Measurements from ENCODE around the gene EDN2. TPM values are rescaled to one million over a fixed set of nuclear protein-coding genes. Genes with fewer than 3 reads are reported as not detected.

Gene EDN2
- total RNA-seq, 4 donors from 2014 or later = 1.2 to 13.0 (median 3.9) TPM

- TF ChIP-seq POLR2A (IDR thresholded peaks at IDR 0.05) (no peak), CTCF (IDR thresholded peaks at IDR 0.05) (no peak)
- 46 to 58% methylated on average over 3 of the region's 3 CpGs for WGBS, 2 donors
- H3K4me3 ChIP-seq (ENCODE audit: low read depth, poor library complexity, severe bottlenecking) = no peak overlapping the region
- DNase-seq (ENCODE audit: low spot score in 2 of 2) = no peak
- intact Hi-C loops (cut with DNase I; ENCODE audit: low total_unique reads) = no loop called here
Measured at GRCh38 chr1:41437011-41437355, 47.5 kb downstream of the EDN2 start.

- no peak for DNase-seq (ENCODE audit: low spot score in 2 of 2)
- 71 to 75% methylated on average over 5 of the region's 5 CpGs for WGBS, 2 donors
- intact Hi-C loops (cut with DNase I; ENCODE audit: low total_unique reads) = no loop called here
- H3K4me3 ChIP-seq (ENCODE audit: low read depth, poor library complexity, severe bottlenecking) = no peak overlapping the region
- TF ChIP-seq CTCF (IDR thresholded peaks at IDR 0.05) = no peak
- TF ChIP-seq POLR2A (IDR thresholded peaks at IDR 0.05) = no peak
Measured at GRCh38 chr1:41436281-41437010, 48.0 kb downstream of the EDN2 start.

GRCh38 chr1:41435570-41436178, 48.8 kb downstream of the EDN2 start:
- intact Hi-C loops (cut with DNase I; ENCODE audit: low total_unique reads) = loop anchor here (2.0 kb wide), 1 partner anchor 167 kb away; no protein-coding TSS in a partner anchor
- DNase-seq (ENCODE audit: low spot score in 2 of 2) = no peak
- no peak overlapping the region for H3K4me3 ChIP-seq (ENCODE audit: low read depth, poor library complexity, severe bottlenecking)
- 74 to 75% methylated on average over 15 of the region's 15 CpGs for WGBS, 2 donors
- no peak for TF ChIP-seq CTCF (IDR thresholded peaks at IDR 0.05)
- TF ChIP-seq POLR2A (IDR thresholded peaks at IDR 0.05) = no peak

GRCh38 chr1:41434748-41435449, 49.6 kb downstream of the EDN2 start:
- WGBS, 2 donors = 86% methylated on average over 6 of the region's 6 CpGs
- DNase-seq (ENCODE audit: low spot score in 2 of 2) = no peak
- intact Hi-C loops (cut with DNase I; ENCODE audit: low total_unique reads) = loop anchor here (2.0 kb wide), 1 partner anchor 166 kb away; no protein-coding TSS in a partner anchor
- no peak overlapping the region for H3K4me3 ChIP-seq (ENCODE audit: low read depth, poor library complexity, severe bottlenecking)
- TF ChIP-seq POLR2A (IDR thresholded peaks at IDR 0.05) (no peak), CTCF (IDR thresholded peaks at IDR 0.05) (no peak)

GRCh38 chr1:41434306-41434705, 50.2 kb downstream of the EDN2 start:
- TF ChIP-seq CTCF (IDR thresholded peaks at IDR 0.05) (no peak), POLR2A (IDR thresholded peaks at IDR 0.05) (no peak)
- H3K4me3 ChIP-seq (ENCODE audit: low read depth, poor library complexity, severe bottlenecking) = no peak overlapping the region
- intact Hi-C loops (cut with DNase I; ENCODE audit: low total_unique reads) = loop anchor here (2.0 kb wide), 1 partner anchor 166 kb away; no protein-coding TSS in a partner anchor
- DNase-seq (ENCODE audit: low spot score in 2 of 2) = no peak
- 84 to 94% methylated on average over 5 of the region's 5 CpGs for WGBS, 2 donors

Measured in lower leg skin (tissue), 4 donors.